Progenitor cell of endocrine pancreas (in vitro differentiated cells): ENCODE data around the gene CDKN1B. TPM values are rescaled to one million over a fixed set of nuclear protein-coding genes. Genes with fewer than 3 reads are reported as not detected.

Experiments
- DNase-seq: peaks from one replicate; pipeline ENCODE4 v3.0.0; 2021; ENCODE audit warnings: low spot score; ENCODE audit not compliant: unreplicated experiment
- H3K27ac Mint-ChIP-seq: 2 replicates; pipeline ENCODE4 v1.8.0; 2021; ENCODE audit warnings: mild to moderate bottlenecking, moderate library complexity, mixed read lengths
- H3K27me3 Mint-ChIP-seq: 2 replicates; pipeline ENCODE4 v1.8.0; 2021; ENCODE audit warnings: mixed read lengths
- H3K36me3 Mint-ChIP-seq: 2 replicates; pipeline ENCODE4 v1.8.0; 2022; ENCODE audit warnings: mixed read lengths; ENCODE audit not compliant: insufficient read depth
- H3K4me1 Mint-ChIP-seq: 2 replicates; pipeline ENCODE4 v1.8.0; 2021; ENCODE audit warnings: low read depth, mixed read lengths
- H3K4me3 Mint-ChIP-seq: 2 replicates; pipeline ENCODE4 v1.8.0; 2021; ENCODE audit warnings: low read depth, mild to moderate bottlenecking, moderate library complexity, mixed read lengths
- H3K9me3 Mint-ChIP-seq: 2 replicates; pipeline ENCODE4 v1.8.0; 2021; ENCODE audit warnings: low read depth, mixed read lengths
- CTCF ChIP-seq: fragments of 200-600 bp; sonication (generic); IDR thresholded peaks from one replicate; pipeline ENCODE4 v1.5.0; 2021; ENCODE audit warnings: antibody characterized with exemption, mild to moderate bottlenecking; ENCODE audit not compliant: unreplicated experiment
- total RNA-seq: library from RNA; stranded (reverse); gene quantifications from 2 replicates; pipeline ENCODE4 v1.2.1, GENCODE V29; 2021

Gene CDKN1B
- total RNA-seq, 1 donor from 2014 or later = 40.8 TPM

- H3K36me3 Mint-ChIP-seq = no peaks in the 10 kb centered on the region
- H3K27me3 Mint-ChIP-seq = no peaks in the 10 kb centered on the region
- no peak overlapping the region for H3K4me3 Mint-ChIP-seq
- H3K27ac Mint-ChIP-seq = no peak overlapping the region
- no peak for DNase-seq
- H3K4me1 Mint-ChIP-seq = peaks cover 7% of the 10 kb centered on the region
- no peak for TF ChIP-seq CTCF
- no peaks in the 10 kb centered on the region for H3K9me3 Mint-ChIP-seq
These were observed 25.6 kb upstream of the CDKN1B start for GRCh38 chr12:12691549-12691948.

- no peak for TF ChIP-seq CTCF
- Mint-ChIP-seq H3K4me1 (peaks cover 14% of the 10 kb centered on the region), H3K27ac (no peak overlapping the region), H3K4me3 (no peak overlapping the region), H3K36me3 (no peaks in the 10 kb centered on the region), H3K27me3 (no peaks in the 10 kb centered on the region), H3K9me3 (no peaks in the 10 kb centered on the region)
- no peak for DNase-seq
These were observed 24.0 kb upstream of the CDKN1B start for GRCh38 chr12:12693111-12693671.

GRCh38 chr12:12696562-12697383, 20.4 kb upstream of the CDKN1B start:
- H3K4me1 Mint-ChIP-seq = peaks cover 15% of the 10 kb centered on the region
- no peaks in the 10 kb centered on the region for H3K27me3 Mint-ChIP-seq
- no peak for TF ChIP-seq CTCF
- H3K36me3 Mint-ChIP-seq = no peaks in the 10 kb centered on the region
- peak; percentile 88 for DNase-seq
- peak overlapping the region; percentile 97 for H3K27ac Mint-ChIP-seq
- no peaks in the 10 kb centered on the region for H3K9me3 Mint-ChIP-seq
- peak overlapping the region; percentile 95 for H3K4me3 Mint-ChIP-seq

GRCh38 chr12:12699345-12699744, 17.8 kb upstream of the CDKN1B start:
- no peak overlapping the region for H3K4me3 Mint-ChIP-seq
- H3K4me1 Mint-ChIP-seq = peaks cover 22% of the 10 kb centered on the region
- H3K27me3 Mint-ChIP-seq = no peaks in the 10 kb centered on the region
- DNase-seq = no peak
- H3K36me3 Mint-ChIP-seq = no peaks in the 10 kb centered on the region
- TF ChIP-seq CTCF = no peak
- peak overlapping the region; percentile 51 for H3K27ac Mint-ChIP-seq
- no peaks in the 10 kb centered on the region for H3K9me3 Mint-ChIP-seq

GRCh38 chr12:12700254-12700653, 16.9 kb upstream of the CDKN1B start:
- no peaks in the 10 kb centered on the region for H3K27me3 Mint-ChIP-seq
- H3K4me1 Mint-ChIP-seq = peaks cover 26% of the 10 kb centered on the region
- no peaks in the 10 kb centered on the region for H3K9me3 Mint-ChIP-seq
- no peak overlapping the region for H3K4me3 Mint-ChIP-seq
- TF ChIP-seq CTCF = no peak
- no peak for DNase-seq
- no peak overlapping the region for H3K27ac Mint-ChIP-seq
- H3K36me3 Mint-ChIP-seq = no peaks in the 10 kb centered on the region
